Neural cell (in vitro differentiated cells): ENCODE data around the gene CACNA1C. TPM values are rescaled to one million over a fixed set of nuclear protein-coding genes. Genes with fewer than 3 reads are reported as not detected.

Source experiments
- H2AFZ ChIP-seq: fragments of 200-600, 300-800 bp; sonication (generic), shearing (Covaris generic); 2 replicates; pipeline ENCODE4 v1.6.0; 2014; ENCODE audit warnings: low read depth, mild to moderate bottlenecking, antibody characterized with exemption, low read length, moderate library complexity
- H3F3A ChIP-seq: fragments of 200-600 bp; shearing (Covaris generic); 2 replicates; pipeline ENCODE4 v1.6.1; 2016; ENCODE audit warnings: mild to moderate bottlenecking, moderate library complexity, mixed read lengths, antibody characterized with exemption, low read length; ENCODE audit not compliant: insufficient read depth, poor library complexity, severe bottlenecking
- H3K27ac ChIP-seq: fragments of 200-600, 300-800 bp; sonication (generic), shearing (Covaris generic); 2 replicates; pipeline ENCODE4 v1.5.1; 2014; ENCODE audit warnings: mild to moderate bottlenecking, low read length, moderate library complexity
- H3K27me3 ChIP-seq: fragments of 300-800, 200-600 bp; sonication (generic), shearing (Covaris generic); 2 replicates; pipeline ENCODE4 v1.6.0; 2014; ENCODE audit warnings: mild to moderate bottlenecking, low read depth, low read length, moderate library complexity; ENCODE audit not compliant: insufficient read depth
- H3K36me3 ChIP-seq: fragments of 300-800, 200-600 bp; sonication (generic), shearing (Covaris generic); 2 replicates; pipeline ENCODE4 v1.5.1; 2014; ENCODE audit warnings: mild to moderate bottlenecking, antibody characterized with exemption, low read length, moderate library complexity; ENCODE audit not compliant: insufficient read depth
- H3K4me2 ChIP-seq: fragments of 300-800, 200-600 bp; sonication (generic), shearing (Covaris generic); 2 replicates; pipeline ENCODE4 v1.6.0; 2014; ENCODE audit warnings: mild to moderate bottlenecking, low read length
- H3K4me3 ChIP-seq: fragments of 300-800, 200-600 bp; sonication (generic), shearing (Covaris generic); 2 replicates; pipeline ENCODE4 v1.5.1; 2014; ENCODE audit warnings: mild to moderate bottlenecking, low read length, moderate library complexity
- H3K79me2 ChIP-seq: fragments of 200-600 bp; shearing (Covaris generic); replicated peaks from 2 replicates; pipeline ENCODE4 v1.6.0; 2014; ENCODE audit warnings: mild to moderate bottlenecking, low read length, moderate library complexity; ENCODE audit not compliant: insufficient read depth
- H3K9ac ChIP-seq: fragments of 300-800, 200-600 bp; sonication (generic), shearing (Covaris generic); 2 replicates; pipeline ENCODE4 v1.6.1; 2016; ENCODE audit warnings: mild to moderate bottlenecking, low read length, mixed read lengths
- H3K9me2 ChIP-seq: fragments of 200-600 bp; shearing (Covaris generic); 2 replicates; pipeline ENCODE4 v1.6.1; 2016; ENCODE audit warnings: mild to moderate bottlenecking, low read length, mixed read lengths; ENCODE audit not compliant: insufficient read depth
- H3K9me3 ChIP-seq: fragments of 200-600, 300-800 bp; sonication (generic), shearing (Covaris generic); 2 replicates; pipeline ENCODE4 v1.6.1; 2016; ENCODE audit warnings: mild to moderate bottlenecking, mixed run types, low read length, moderate library complexity, mixed read lengths
- H4K20me1 ChIP-seq: fragments of 200-600 bp; shearing (Covaris generic); 2 replicates; pipeline ENCODE4 v1.6.1; 2016; ENCODE audit warnings: mild to moderate bottlenecking, mixed run types; ENCODE audit not compliant: insufficient read depth
- EP300 ChIP-seq: fragments of 450-650 bp; conservative IDR thresholded peaks from 2 replicates; pipeline ENCODE4 v1.6.1; 2014; ENCODE audit warnings: antibody characterized with exemption, mild to moderate bottlenecking, moderate library complexity; ENCODE audit not compliant: poor library complexity, severe bottlenecking
- EZH2 ChIP-seq: fragments of 200-600, 300-800 bp; shearing (Covaris generic), sonication (generic); IDR thresholded peaks from 2 replicates; pipeline ENCODE4 v1.6.1; 2014; ENCODE audit warnings: antibody characterized with exemption, low read length, borderline replicate concordance, mild to moderate bottlenecking; ENCODE audit not compliant: insufficient read depth, poor library complexity, severe bottlenecking
- MXI1 ChIP-seq: fragments of 450-650 bp; conservative IDR thresholded peaks from 2 replicates; pipeline ENCODE4 v1.6.1; 2014; ENCODE audit warnings: antibody characterized with exemption, mild to moderate bottlenecking; ENCODE audit not compliant: poor library complexity, severe bottlenecking
- POLR2AphosphoS5 ChIP-seq: IDR thresholded peaks from 2 replicates; pipeline ENCODE4 v1.6.1; 2012
- RAD21 ChIP-seq: fragments of 450-650 bp; conservative IDR thresholded peaks from 2 replicates; pipeline ENCODE4 v1.6.1; 2014; ENCODE audit warnings: antibody characterized with exemption, mild to moderate bottlenecking, moderate library complexity
- SMC3 ChIP-seq: fragments of 450-650 bp; conservative IDR thresholded peaks from 2 replicates; pipeline ENCODE4 v1.6.1; 2014; ENCODE audit warnings: antibody characterized with exemption, mild to moderate bottlenecking, moderate library complexity; ENCODE audit not compliant: poor library complexity
- TAF1 ChIP-seq: IDR thresholded peaks from 2 replicates; pipeline ENCODE4 v1.6.1; 2012; ENCODE audit warnings: low read depth
- polyA plus RNA-seq: library from polyadenylated mRNA; depleted of rRNA; stranded (reverse); fragments of >200 nt; gene quantifications from 2 replicates; pipeline ENCODE4 v1.2.3, GENCODE V29; 2014
- TF ChIP-seq, protein P1 (sequence below): IDR thresholded peaks from 2 replicates; pipeline ENCODE4 v1.6.1; 2012; ENCODE audit warnings: borderline replicate concordance
- TF ChIP-seq, protein P2 (sequence below): fragments of 450-650 bp; IDR thresholded peaks from 2 replicates; pipeline ENCODE4 v1.5.1; 2014; ENCODE audit warnings: antibody characterized with exemption, mild to moderate bottlenecking, moderate library complexity; ENCODE audit not compliant: poor library complexity, severe bottlenecking

The CACNA1C gene
- polyA plus RNA-seq, 1 donor from 2014 or later = 9.7 TPM

DNA sequence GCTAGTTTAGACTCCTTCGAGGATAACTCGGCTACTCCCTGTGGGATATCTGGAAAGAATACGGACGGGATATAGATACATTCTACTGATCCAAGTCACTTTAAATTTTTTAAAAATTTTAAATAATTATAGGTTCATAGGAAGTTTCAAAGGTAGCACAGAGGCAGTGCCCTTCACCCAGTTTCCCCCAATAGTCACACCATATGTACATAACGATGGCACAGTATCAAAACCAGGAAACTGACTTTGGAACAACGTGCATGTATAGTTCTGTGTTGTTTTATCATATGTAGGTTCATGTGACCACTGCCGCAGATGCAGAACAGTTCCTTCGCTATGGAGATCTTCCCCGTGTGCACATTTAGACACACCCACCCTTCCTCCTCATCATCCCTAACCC is 352.3 kb downstream of the CACNA1C start:
- H4K20me1 ChIP-seq = no peaks in the 10 kb centered on the region
- no peaks in the 10 kb centered on the region for H3K9me2 ChIP-seq
- no peak overlapping the region for H3K27ac ChIP-seq
- no peaks in the 10 kb centered on the region for H3K27me3 ChIP-seq
- no peak overlapping the region for H2AFZ ChIP-seq
- H3K9me3 ChIP-seq = no peaks in the 10 kb centered on the region
- no peaks in the 10 kb centered on the region for H3F3A ChIP-seq
- H3K4me2 ChIP-seq = no peak overlapping the region
- no peak overlapping the region for H3K4me3 ChIP-seq
- H3K36me3 ChIP-seq = no peaks in the 10 kb centered on the region
- TF ChIP-seq SMC3 (no peak), EP300 (no peak), TAF1 (no peak), MXI1 (no peak), POLR2AphosphoS5 (no peak), EZH2 (no peak), RAD21 (no peak)
- TF ChIP-seq, protein P1, sequence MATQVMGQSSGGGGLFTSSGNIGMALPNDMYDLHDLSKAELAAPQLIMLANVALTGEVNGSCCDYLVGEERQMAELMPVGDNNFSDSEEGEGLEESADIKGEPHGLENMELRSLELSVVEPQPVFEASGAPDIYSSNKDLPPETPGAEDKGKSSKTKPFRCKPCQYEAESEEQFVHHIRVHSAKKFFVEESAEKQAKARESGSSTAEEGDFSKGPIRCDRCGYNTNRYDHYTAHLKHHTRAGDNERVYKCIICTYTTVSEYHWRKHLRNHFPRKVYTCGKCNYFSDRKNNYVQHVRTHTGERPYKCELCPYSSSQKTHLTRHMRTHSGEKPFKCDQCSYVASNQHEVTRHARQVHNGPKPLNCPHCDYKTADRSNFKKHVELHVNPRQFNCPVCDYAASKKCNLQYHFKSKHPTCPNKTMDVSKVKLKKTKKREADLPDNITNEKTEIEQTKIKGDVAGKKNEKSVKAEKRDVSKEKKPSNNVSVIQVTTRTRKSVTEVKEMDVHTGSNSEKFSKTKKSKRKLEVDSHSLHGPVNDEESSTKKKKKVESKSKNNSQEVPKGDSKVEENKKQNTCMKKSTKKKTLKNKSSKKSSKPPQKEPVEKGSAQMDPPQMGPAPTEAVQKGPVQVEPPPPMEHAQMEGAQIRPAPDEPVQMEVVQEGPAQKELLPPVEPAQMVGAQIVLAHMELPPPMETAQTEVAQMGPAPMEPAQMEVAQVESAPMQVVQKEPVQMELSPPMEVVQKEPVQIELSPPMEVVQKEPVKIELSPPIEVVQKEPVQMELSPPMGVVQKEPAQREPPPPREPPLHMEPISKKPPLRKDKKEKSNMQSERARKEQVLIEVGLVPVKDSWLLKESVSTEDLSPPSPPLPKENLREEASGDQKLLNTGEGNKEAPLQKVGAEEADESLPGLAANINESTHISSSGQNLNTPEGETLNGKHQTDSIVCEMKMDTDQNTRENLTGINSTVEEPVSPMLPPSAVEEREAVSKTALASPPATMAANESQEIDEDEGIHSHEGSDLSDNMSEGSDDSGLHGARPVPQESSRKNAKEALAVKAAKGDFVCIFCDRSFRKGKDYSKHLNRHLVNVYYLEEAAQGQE = no peak
- TF ChIP-seq, protein P2, sequence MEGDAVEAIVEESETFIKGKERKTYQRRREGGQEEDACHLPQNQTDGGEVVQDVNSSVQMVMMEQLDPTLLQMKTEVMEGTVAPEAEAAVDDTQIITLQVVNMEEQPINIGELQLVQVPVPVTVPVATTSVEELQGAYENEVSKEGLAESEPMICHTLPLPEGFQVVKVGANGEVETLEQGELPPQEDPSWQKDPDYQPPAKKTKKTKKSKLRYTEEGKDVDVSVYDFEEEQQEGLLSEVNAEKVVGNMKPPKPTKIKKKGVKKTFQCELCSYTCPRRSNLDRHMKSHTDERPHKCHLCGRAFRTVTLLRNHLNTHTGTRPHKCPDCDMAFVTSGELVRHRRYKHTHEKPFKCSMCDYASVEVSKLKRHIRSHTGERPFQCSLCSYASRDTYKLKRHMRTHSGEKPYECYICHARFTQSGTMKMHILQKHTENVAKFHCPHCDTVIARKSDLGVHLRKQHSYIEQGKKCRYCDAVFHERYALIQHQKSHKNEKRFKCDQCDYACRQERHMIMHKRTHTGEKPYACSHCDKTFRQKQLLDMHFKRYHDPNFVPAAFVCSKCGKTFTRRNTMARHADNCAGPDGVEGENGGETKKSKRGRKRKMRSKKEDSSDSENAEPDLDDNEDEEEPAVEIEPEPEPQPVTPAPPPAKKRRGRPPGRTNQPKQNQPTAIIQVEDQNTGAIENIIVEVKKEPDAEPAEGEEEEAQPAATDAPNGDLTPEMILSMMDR = no peak
- H3K9ac ChIP-seq = no peak overlapping the region
- H3K79me2 ChIP-seq = no peaks in the 10 kb centered on the region

DNA sequence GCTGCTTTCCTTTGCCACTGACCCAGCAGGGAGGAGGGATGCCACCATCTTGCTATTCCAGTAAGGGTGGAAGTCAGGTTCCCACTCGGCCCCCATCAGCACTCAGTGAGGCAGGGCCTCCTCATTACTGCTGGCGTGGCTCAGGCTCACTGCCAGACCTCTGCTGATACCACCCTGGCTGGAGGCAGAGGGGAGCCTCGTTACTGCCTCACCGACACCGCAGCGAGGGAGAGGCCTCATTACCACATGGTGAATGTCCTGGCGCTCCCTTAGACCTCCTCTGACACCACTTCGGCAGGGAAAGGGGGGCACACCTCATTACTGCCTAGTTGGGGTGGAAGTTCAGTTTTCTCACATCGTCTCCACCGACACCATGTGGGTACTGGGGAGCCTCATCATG is 354.1 kb downstream of the CACNA1C start:
- Histone ChIP-seq H3K36me3 (no peaks in the 10 kb centered on the region), H3K4me2 (no peak overlapping the region), H3K27ac (no peak overlapping the region), H3K9me2 (no peaks in the 10 kb centered on the region), H3K27me3 (no peaks in the 10 kb centered on the region), H4K20me1 (no peaks in the 10 kb centered on the region), H3K9ac (no peak overlapping the region), H3K9me3 (no peaks in the 10 kb centered on the region), H3F3A (no peaks in the 10 kb centered on the region), H2AFZ (no peak overlapping the region), H3K4me3 (no peak overlapping the region), H3K79me2 (no peaks in the 10 kb centered on the region)
- no peak for TF ChIP-seq MXI1
- TF ChIP-seq, protein P1 = no peak
- no peak for TF ChIP-seq RAD21
- no peak for TF ChIP-seq POLR2AphosphoS5
- no peak for TF ChIP-seq SMC3
- TF ChIP-seq EZH2 = no peak
- no peak for TF ChIP-seq EP300
- TF ChIP-seq, protein P2 = no peak
- TF ChIP-seq TAF1 = no peak
